Nephron progenitor cell (in vitro differentiated cells): ENCODE data around the gene VPREB3.
A peak's percentile ranks its signal among the peaks of the same experiment; 100 is the strongest.

Source experiments
- DNase-seq: peaks from one replicate; pipeline ENCODE4 v3.0.0; 2021
- H3K27ac Mint-ChIP-seq: 2 replicates; pipeline ENCODE4 v1.8.0; 2021; ENCODE audit warnings: mild to moderate bottlenecking, moderate library complexity, mixed read lengths
- H3K27me3 Mint-ChIP-seq: 2 replicates; pipeline ENCODE4 v1.8.0; 2021; ENCODE audit warnings: mild to moderate bottlenecking, low read depth, mixed read lengths; ENCODE audit not compliant: poor library complexity
- H3K36me3 Mint-ChIP-seq: 2 replicates; pipeline ENCODE4 v1.8.0; 2021; ENCODE audit warnings: low read depth, mixed read lengths
- H3K4me1 Mint-ChIP-seq: 2 replicates; pipeline ENCODE4 v1.8.0; 2021; ENCODE audit warnings: mixed read lengths
- H3K4me3 Mint-ChIP-seq: 2 replicates; pipeline ENCODE4 v1.8.0; 2021; ENCODE audit warnings: mild to moderate bottlenecking, moderate library complexity, mixed read lengths
- H3K9me3 Mint-ChIP-seq: 2 replicates; pipeline ENCODE4 v1.8.0; 2021; ENCODE audit warnings: mild to moderate bottlenecking, moderate library complexity, mixed read lengths
- TF ChIP-seq, protein P1 (sequence below): fragments of 200-600 bp; sonication (generic); IDR thresholded peaks from 2 replicates; pipeline ENCODE4 v1.5.0; 2021; ENCODE audit warnings: antibody characterized with exemption

The VPREB3 gene

DNA sequence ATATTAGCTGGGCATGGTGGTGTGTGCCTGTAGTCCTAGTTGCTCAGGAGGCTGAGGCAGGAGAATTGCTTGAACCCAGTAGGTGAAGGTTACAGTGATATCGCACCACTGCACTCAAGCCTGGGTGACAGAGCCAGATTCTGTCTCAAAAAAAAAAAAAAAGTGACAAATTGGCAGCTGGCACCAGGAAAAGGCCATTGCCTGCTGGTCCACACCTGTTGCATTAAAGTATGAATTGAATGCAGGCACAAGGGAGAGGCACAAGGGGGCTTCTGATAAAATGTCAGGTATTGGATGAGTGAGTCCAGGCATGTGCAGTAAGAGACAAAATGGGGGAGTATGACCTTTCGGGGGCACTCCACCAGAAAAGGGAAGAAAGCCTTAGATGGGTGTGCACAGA lies 31.5 kb downstream of the VPREB3 start:
- no peak for DNase-seq
- Mint-ChIP-seq H3K4me3 (no peak overlapping the region), H3K27me3 (peaks cover 18% of the 10 kb centered on the region), H3K9me3 (no peaks in the 10 kb centered on the region), H3K27ac (no peak overlapping the region), H3K4me1 (peaks cover 8% of the 10 kb centered on the region), H3K36me3 (no peaks in the 10 kb centered on the region)
- TF ChIP-seq, protein P1, sequence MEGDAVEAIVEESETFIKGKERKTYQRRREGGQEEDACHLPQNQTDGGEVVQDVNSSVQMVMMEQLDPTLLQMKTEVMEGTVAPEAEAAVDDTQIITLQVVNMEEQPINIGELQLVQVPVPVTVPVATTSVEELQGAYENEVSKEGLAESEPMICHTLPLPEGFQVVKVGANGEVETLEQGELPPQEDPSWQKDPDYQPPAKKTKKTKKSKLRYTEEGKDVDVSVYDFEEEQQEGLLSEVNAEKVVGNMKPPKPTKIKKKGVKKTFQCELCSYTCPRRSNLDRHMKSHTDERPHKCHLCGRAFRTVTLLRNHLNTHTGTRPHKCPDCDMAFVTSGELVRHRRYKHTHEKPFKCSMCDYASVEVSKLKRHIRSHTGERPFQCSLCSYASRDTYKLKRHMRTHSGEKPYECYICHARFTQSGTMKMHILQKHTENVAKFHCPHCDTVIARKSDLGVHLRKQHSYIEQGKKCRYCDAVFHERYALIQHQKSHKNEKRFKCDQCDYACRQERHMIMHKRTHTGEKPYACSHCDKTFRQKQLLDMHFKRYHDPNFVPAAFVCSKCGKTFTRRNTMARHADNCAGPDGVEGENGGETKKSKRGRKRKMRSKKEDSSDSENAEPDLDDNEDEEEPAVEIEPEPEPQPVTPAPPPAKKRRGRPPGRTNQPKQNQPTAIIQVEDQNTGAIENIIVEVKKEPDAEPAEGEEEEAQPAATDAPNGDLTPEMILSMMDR = no peak

DNA sequence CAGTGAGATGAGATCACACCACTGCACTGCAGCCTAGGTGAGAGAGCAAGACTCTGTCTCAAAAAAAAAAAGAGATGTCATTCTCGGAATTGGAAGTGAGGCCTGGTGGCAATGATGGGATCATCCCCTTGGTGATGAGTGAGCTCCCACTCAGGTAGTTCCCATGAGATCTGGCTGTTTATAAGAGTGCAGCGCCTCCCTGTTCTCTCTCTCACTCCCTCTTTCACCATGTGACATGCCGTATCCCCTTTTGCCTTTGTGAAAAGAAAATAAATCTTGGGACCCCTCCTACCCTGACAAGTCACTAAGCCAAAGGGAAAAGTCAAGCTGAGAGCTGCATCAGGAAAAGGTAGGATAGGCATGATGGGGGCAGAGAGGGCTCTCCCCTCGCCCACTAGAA lies 32.1 kb downstream of the VPREB3 start:
- H3K36me3 Mint-ChIP-seq = no peaks in the 10 kb centered on the region
- H3K27ac Mint-ChIP-seq = no peak overlapping the region
- peaks cover 12% of the 10 kb centered on the region for H3K4me1 Mint-ChIP-seq
- no peaks in the 10 kb centered on the region for H3K9me3 Mint-ChIP-seq
- peaks cover 18% of the 10 kb centered on the region for H3K27me3 Mint-ChIP-seq
- no peak overlapping the region for H3K4me3 Mint-ChIP-seq
- DNase-seq = no peak
- TF ChIP-seq, protein P1 = no peak

DNA sequence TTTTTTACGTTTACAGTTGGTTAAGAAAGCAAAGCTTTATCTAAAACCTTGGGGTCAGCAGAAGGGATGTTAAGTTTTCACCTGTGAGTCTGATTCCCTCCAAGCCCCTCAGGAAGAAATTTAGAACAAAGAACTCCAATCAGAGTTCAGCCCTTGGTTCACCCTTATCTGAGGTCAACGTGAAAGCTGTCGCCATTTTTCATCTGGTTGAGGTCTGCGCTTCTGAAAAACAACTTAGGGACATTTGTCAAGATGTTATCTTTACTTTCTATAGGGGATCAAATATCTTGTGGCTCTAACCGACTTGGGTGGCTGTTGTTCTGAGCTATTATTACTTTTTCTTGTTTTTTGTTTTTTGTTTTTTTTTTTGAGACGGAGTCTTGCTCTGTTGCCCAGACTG lies 33.4 kb downstream of the VPREB3 start:
- H3K4me3 Mint-ChIP-seq = no peak overlapping the region
- H3K27ac Mint-ChIP-seq = no peak overlapping the region
- no peaks in the 10 kb centered on the region for H3K36me3 Mint-ChIP-seq
- TF ChIP-seq, protein P1 = no peak
- no peak for DNase-seq
- H3K4me1 Mint-ChIP-seq = peaks cover 12% of the 10 kb centered on the region
- H3K9me3 Mint-ChIP-seq = no peaks in the 10 kb centered on the region
- peaks cover 12% of the 10 kb centered on the region for H3K27me3 Mint-ChIP-seq

DNA sequence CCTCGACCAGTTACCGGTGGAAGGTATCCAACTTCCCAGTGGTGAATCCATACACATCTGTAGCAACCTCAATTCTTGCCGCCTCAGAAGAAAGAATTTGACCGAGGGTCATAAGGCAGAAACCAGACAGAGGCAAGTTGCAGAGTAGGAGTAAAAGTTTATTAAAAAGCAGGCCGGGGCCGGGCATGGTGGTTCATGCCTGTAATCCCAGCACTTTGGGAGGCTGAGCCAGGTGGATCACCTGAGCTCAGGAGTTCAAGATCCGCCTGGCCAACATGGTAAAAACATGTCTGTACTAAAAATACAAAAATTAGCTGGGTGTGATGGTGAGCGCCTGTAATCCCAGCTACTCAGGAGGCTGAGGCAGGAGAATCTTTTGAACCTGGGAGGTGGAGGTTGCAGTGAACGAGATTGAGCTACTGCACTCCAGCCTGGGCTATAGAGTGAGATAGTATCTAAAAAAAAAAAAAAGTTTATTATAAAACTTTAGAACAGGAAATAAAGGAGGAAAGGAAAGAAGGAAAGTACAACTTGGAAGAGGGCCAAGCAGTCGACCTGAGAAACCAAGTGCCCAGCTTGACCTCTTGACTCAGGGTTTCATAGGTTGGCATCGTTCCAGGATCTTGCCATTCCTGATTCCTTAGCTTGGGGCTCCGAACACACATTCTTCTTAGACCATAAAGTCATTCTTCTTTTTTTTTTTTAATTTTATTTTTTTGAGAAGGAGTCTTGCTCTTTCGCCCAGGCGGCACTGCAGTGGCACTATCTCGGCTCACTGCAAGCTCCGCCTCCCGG lies 35.7 kb downstream of the VPREB3 start:
- Mint-ChIP-seq H3K4me3 (peak overlapping the region; percentile 32), H3K4me1 (peaks cover 19% of the 10 kb centered on the region), H3K36me3 (peaks cover 7% of the 10 kb centered on the region), H3K9me3 (no peaks in the 10 kb centered on the region), H3K27ac (no peak overlapping the region), H3K27me3 (peaks cover 9% of the 10 kb centered on the region)
- DNase-seq = no peak
- TF ChIP-seq, protein P1 = no peak

DNA sequence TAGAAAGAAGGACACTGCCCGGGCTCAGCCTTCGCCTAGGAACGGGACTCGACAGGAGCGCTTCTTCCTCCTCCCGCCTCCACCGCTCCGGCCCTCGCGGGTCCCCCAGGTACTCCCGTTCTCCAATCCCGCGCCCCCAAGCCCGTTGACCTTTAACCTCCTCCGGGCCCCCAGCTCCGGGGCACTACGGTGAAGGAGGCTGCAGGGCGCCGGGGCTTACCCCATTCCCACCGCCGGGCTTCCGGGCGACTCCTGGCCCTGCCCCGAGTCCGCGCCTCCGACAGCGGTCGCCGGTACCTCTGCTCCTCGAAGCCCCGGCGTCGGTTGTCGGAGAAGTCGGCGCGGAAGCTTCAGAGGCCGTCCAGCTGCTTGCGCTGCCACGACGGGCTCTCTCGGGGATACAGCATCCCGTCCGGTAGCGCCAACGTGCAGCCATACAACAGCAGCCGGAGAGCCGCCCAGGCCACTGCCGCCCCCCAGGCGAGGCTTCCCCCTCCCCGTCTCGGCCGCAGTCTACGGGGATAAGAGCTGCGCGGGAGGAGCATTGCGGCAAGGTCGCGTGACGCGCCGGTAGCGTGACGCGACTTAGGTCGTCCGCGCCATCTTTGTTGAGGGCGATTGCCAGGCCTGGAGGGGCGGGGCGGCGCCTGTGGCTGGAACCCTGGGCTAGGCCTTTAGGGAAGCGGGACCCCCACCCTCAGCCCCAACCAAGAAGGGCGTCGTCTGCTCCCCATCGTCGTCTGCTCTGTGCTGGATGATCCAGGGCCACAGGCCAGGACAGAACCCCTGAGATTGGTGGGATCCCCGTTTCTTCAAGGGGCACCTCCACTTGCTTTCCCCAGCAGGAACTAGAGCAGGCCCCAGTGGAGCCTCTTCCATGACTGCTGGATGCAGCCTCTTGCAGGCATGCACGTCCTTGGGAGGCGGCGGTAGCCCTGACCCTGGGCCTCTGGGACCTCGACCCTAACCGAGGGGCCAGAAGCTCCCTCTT lies 37.1 kb downstream of the VPREB3 start:
- peak; percentile 89 for DNase-seq
- Mint-ChIP-seq H3K27me3 (peaks cover 3% of the 10 kb centered on the region), H3K9me3 (no peaks in the 10 kb centered on the region), H3K36me3 (peaks cover 7% of the 10 kb centered on the region), H3K4me3 (peak overlapping the region; percentile 80), H3K27ac (peak overlapping the region; percentile 64), H3K4me1 (peaks cover 13% of the 10 kb centered on the region)
- TF ChIP-seq, protein P1 = no peak
